SK-N-SH (cell line): ENCODE results near the gene CREB3. TPM values are rescaled to one million over a fixed set of nuclear protein-coding genes. Genes with fewer than 3 reads are reported as not detected.

ENCODE experiments used
- CTCF ChIA-PET: fragments of 300-600, 350-600 bp; formaldehyde crosslinking; extraction: SDS; loops from one replicate; lab custom pipeline; 2021; lab: Yijun Ruan, JAX
- POLR2A ChIA-PET: fragments of 350-600 bp; sonication (Branson Sonifier 250); formaldehyde crosslinking; extraction: SDS; loops from one replicate; lab custom pipeline; 2020; ENCODE audit warnings: antibody characterized with exemption, inconsistent platforms; lab: Yijun Ruan, JAX
- DNase-seq: peaks from one replicate; pipeline ENCODE4 v3.0.0; 2012
- H2AFZ ChIP-seq: fragments of 200-600 bp; sonication (generic); 2 replicates; pipeline ENCODE4 v1.8.1; 2016; ENCODE audit warnings: antibody characterized with exemption, mild to moderate bottlenecking, low read depth
- H3F3A ChIP-seq: fragments of 200-600 bp; sonication (generic); replicated peaks from 2 replicates; pipeline ENCODE3; 2016; ENCODE audit warnings: antibody characterized with exemption, mild to moderate bottlenecking; ENCODE audit not compliant: insufficient read depth
- H3K27ac ChIP-seq, 2 experiments: fragments of 200-500 bp in 1 of 2; fragments of 200-600 bp in 1 of 2; sonication (Bioruptor generic) in 1 of 2; sonication (generic), shearing (Covaris generic) in 1 of 2; 2 replicates each; pipeline versions ENCODE4 v1.5.1 to v1.6.1; 2014 to 2016; ENCODE audit warnings: low read depth in 2 of 2, inconsistent platforms in 1 of 2, low read length in 1 of 2, mild to moderate bottlenecking in 1 of 2, mixed read lengths in 1 of 2
- H3K27me3 ChIP-seq: fragments of 200-600 bp; sonication (generic), shearing (Covaris generic); 2 replicates; pipeline ENCODE4 v1.6.1; 2016; ENCODE audit warnings: mixed run types; ENCODE audit not compliant: insufficient read depth
- H3K36me3 ChIP-seq, 2 experiments: fragments of 200-500 bp in 1 of 2; fragments of 200-600 bp in 1 of 2; sonication (Bioruptor generic) in 1 of 2; sonication (generic) in 1 of 2; replicated peaks in 1 of 2; 2 replicates each; pipeline versions ENCODE3 to v1.5.1; 2014 to 2016; ENCODE audit warnings: low read length in 1 of 2, mild to moderate bottlenecking in 1 of 2; ENCODE audit not compliant: insufficient read depth in 2 of 2, control insufficient read depth in 1 of 2
- H3K4me1 ChIP-seq, 2 experiments: fragments of 200-500 bp in 1 of 2; fragments of 200-600 bp in 1 of 2; sonication (Bioruptor generic) in 1 of 2; sonication (generic), shearing (Covaris generic) in 1 of 2; 2 replicates each; pipeline versions ENCODE4 v1.5.1 to v1.6.1; 2014 to 2016; ENCODE audit warnings: low read depth in 1 of 2, low read length in 1 of 2, mixed run types in 1 of 2; ENCODE audit not compliant: insufficient read depth in 2 of 2, control insufficient read depth in 1 of 2
- H3K4me2 ChIP-seq: fragments of 200-600 bp; sonication (generic), shearing (Covaris generic); 2 replicates; pipeline ENCODE4 v1.6.1; 2017; ENCODE audit warnings: mixed run types
- H3K4me3 ChIP-seq, 2 experiments: fragments of 200-500 bp in 1 of 2; fragments of 200-600 bp in 1 of 2; sonication (Bioruptor generic) in 1 of 2; sonication (generic), shearing (Covaris generic) in 1 of 2; 2 replicates each; pipeline versions ENCODE4 v1.5.1 to v1.8.1; 2014 to 2016; ENCODE audit warnings: low read depth in 2 of 2, inconsistent platforms in 1 of 2, low read length in 1 of 2, mild to moderate bottlenecking in 1 of 2, mixed read lengths in 1 of 2, moderate library complexity in 1 of 2
- H3K79me2 ChIP-seq: fragments of 200-600 bp; sonication (generic); 2 replicates; pipeline ENCODE4 v1.8.1; 2017; ENCODE audit warnings: mild to moderate bottlenecking; ENCODE audit not compliant: insufficient read depth
- H3K9ac ChIP-seq: fragments of 200-600 bp; sonication (generic); 2 replicates; pipeline ENCODE4 v1.6.1; 2017; ENCODE audit warnings: mixed run types
- H3K9me2 ChIP-seq: fragments of 200-600 bp; sonication (generic); 2 replicates; pipeline ENCODE4 v1.6.1; 2017; ENCODE audit warnings: mixed run types
- H3K9me3 ChIP-seq: fragments of 200-600 bp; sonication (generic); 2 replicates; pipeline ENCODE4 v1.6.1; 2017; ENCODE audit warnings: mixed run types, mild to moderate bottlenecking, moderate library complexity
- H4K20me1 ChIP-seq: fragments of 200-600 bp; sonication (generic); 2 replicates; pipeline ENCODE4 v1.6.1; 2017; ENCODE audit warnings: mild to moderate bottlenecking, mixed run types; ENCODE audit not compliant: insufficient read depth
- EZH2phosphoT487 ChIP-seq: fragments of 200-600 bp; sonication (generic); IDR thresholded peaks from 2 replicates; pipeline ENCODE4 v1.6.1; 2017; ENCODE audit warnings: low read depth, mixed run types, mild to moderate bottlenecking, antibody characterized with exemption, moderate library complexity, borderline replicate concordance
- JUND ChIP-seq: IDR thresholded peaks from 2 replicates; pipeline ENCODE4 v1.4.0; 2012
- MEF2A ChIP-seq: IDR thresholded peaks from 2 replicates; pipeline ENCODE4 v1.4.0; 2012; ENCODE audit warnings: low read depth, borderline replicate concordance
- TCF12 ChIP-seq: IDR thresholded peaks from 2 replicates; pipeline ENCODE4 v1.4.0; 2012
- WGBS: methylation state at CpG from one replicate; pipeline ENCODE4 v1.1.6; 2017; ENCODE audit warnings: low lambda C conversion rate; 5-methylcytosine and 5-hydroxymethylcytosine counted together
- polyA plus RNA-seq, 3 experiments: library from polyadenylated mRNA; depleted of rRNA; stranded (reverse); fragments of >200 nt; gene quantifications; 2 replicates each; pipeline ENCODE4 v1.2.3, GENCODE V29; 2012
- TF ChIP-seq, protein P1 (sequence below): IDR thresholded peaks from 2 replicates; pipeline ENCODE4; 2012
- TF ChIP-seq, protein P2 (sequence below): fragments of 150-350 bp; IDR thresholded peaks from 2 replicates; pipeline ENCODE4 v1.6.1; 2016; ENCODE audit warnings: mild to moderate bottlenecking, low read depth, low read length
- TF ChIP-seq, protein P3 (sequence below): fragments of 150-350 bp; IDR thresholded peaks from 2 replicates; pipeline ENCODE4 v1.6.1; 2017; ENCODE audit warnings: antibody characterized with exemption, low read length, low read depth, borderline replicate concordance

The CREB3 gene
- polyA plus RNA-seq, 1 of the 3 experiments (the other 2 are of a cell fraction) = 38.6 TPM

DNA sequence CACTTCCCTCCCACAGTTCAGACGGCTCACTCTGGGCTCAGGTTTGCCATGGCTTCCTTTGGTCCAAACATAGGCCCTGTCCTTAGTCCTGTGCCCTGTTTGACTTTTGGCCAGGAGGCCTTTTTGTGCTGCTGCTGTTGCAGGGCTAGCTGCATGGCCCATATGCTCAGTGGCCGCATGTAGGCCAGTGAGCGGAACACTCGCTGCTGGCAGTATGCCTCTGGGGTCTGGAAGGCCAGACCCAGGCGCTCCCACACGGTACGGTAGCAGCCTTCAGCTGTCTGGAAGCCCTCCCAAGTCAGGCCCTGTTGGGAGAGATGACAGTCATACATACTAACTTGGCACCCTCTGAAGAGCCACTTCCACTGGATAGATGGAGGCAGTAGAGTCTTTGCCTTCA, 4.7 kb downstream of the CREB3 start:
- Histone ChIP-seq H2AFZ (no peak overlapping the region), H3K27me3 (no peaks in the 10 kb centered on the region), H3F3A (peaks cover 55% of the 10 kb centered on the region), H3K36me3 (peaks cover 57 to 69% of the 10 kb centered on the region in 2 experiments), H3K9ac (no peak overlapping the region), H3K27ac (peak overlapping the region in 1 of 2 experiments; percentile 10; a peak in 1 of 4 replicates), H4K20me1 (peaks cover 3% of the 10 kb centered on the region; the same call in 1 of the 2 replicates), H3K9me2 (no peaks in the 10 kb centered on the region), H3K79me2 (peaks cover 35% of the 10 kb centered on the region), H3K4me1 (peaks cover 11 to 13% of the 10 kb centered on the region in 2 experiments; a peak in 3 of 4 replicates), H3K4me3 (no peak overlapping the region)
- ChIA-PET CTCF (interaction anchor here (1.0 to 6.5 kb wide), 6 partner anchors 10 to 79 kb away, joined by 3 to 88 read pairs (median 7); partner anchors contain the start of genes CCDC107, GBA2, RGP1 and RMRP), POLR2A (interaction anchor here (0.9 to 1.1 kb wide), 2 partner anchors 12 to 20 kb away, joined by 3 to 5 read pairs; partner anchors contain the start of genes GBA2 and RGP1)
- WGBS = 93% methylated on average over 3 of the region's 7 CpGs
- no peak for DNase-seq
- TF ChIP-seq, protein P1, sequence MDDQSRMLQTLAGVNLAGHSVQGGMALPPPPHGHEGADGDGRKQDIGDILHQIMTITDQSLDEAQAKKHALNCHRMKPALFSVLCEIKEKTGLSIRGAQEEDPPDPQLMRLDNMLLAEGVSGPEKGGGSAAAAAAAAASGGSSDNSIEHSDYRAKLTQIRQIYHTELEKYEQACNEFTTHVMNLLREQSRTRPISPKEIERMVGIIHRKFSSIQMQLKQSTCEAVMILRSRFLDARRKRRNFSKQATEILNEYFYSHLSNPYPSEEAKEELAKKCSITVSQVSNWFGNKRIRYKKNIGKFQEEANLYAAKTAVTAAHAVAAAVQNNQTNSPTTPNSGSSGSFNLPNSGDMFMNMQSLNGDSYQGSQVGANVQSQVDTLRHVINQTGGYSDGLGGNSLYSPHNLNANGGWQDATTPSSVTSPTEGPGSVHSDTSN = no peak
- TF ChIP-seq EZH2phosphoT487 (no peak), MEF2A (no peak), TCF12 (no peak)
- TF ChIP-seq, all 33 proteins: peak for 0
- Histone ChIP-seq H3K9me3 (no peaks in the 10 kb centered on the region), H3K4me2 (no peak overlapping the region)

DNA sequence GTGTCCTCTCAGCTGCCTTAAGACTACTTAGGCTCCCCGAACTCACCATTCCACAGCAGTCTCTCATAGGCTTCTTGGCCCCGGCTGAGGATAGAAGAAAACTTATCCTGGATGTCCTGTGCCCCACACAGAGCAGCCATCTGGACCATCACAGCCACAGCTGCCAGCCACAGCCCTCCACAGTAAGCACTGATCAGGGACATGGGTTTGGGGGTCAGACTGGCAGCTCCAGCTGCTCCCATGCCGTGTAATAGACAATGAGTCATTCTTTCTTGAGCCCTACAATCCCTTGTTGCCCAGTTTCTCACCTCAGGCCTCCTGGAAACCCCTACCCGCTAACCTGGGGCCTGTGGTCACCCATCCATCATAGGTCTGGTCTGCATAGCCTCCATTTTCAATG, 5.7 kb downstream of the CREB3 start:
- WGBS = 82% methylated on average over 4 of the region's 4 CpGs
- no peak for DNase-seq
- H3F3A ChIP-seq = peaks cover 47% of the 10 kb centered on the region
- H3K27ac ChIP-seq = no peak overlapping the region
- no peaks in the 10 kb centered on the region for H3K27me3 ChIP-seq
- peaks cover 3% of the 10 kb centered on the region; the same call in 1 of the 2 replicates for H4K20me1 ChIP-seq
- H3K9me3 ChIP-seq = no peaks in the 10 kb centered on the region
- H3K9ac ChIP-seq = no peak overlapping the region
- POLR2A ChIA-PET = interaction anchor here (0.9 kb wide), 1 partner anchor 11 kb away, joined by 5 read pairs; the partner anchor contains the start of genes GBA2 and RGP1
- CTCF ChIA-PET = interaction anchor here (0.7 to 6.5 kb wide), 7 partner anchors 9 to 144 kb away, joined by 3 to 88 read pairs (median 8); partner anchors contain the start of genes CCDC107, GBA2, RGP1 and RMRP
- no peak overlapping the region for H3K4me3 ChIP-seq
- no peak overlapping the region for H3K4me2 ChIP-seq
- peaks cover 43% of the 10 kb centered on the region for H3K79me2 ChIP-seq
- peaks cover 10 to 11% of the 10 kb centered on the region in 2 experiments; a peak in 3 of 4 replicates for H3K4me1 ChIP-seq
- no peak overlapping the region for H2AFZ ChIP-seq
- peaks cover 65 to 79% of the 10 kb centered on the region in 2 experiments for H3K36me3 ChIP-seq
- no peak for TF ChIP-seq JUND
- TF ChIP-seq, protein P2, sequence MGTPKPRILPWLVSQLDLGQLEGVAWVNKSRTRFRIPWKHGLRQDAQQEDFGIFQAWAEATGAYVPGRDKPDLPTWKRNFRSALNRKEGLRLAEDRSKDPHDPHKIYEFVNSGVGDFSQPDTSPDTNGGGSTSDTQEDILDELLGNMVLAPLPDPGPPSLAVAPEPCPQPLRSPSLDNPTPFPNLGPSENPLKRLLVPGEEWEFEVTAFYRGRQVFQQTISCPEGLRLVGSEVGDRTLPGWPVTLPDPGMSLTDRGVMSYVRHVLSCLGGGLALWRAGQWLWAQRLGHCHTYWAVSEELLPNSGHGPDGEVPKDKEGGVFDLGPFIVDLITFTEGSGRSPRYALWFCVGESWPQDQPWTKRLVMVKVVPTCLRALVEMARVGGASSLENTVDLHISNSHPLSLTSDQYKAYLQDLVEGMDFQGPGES = no peak
- TF ChIP-seq, protein P3, sequence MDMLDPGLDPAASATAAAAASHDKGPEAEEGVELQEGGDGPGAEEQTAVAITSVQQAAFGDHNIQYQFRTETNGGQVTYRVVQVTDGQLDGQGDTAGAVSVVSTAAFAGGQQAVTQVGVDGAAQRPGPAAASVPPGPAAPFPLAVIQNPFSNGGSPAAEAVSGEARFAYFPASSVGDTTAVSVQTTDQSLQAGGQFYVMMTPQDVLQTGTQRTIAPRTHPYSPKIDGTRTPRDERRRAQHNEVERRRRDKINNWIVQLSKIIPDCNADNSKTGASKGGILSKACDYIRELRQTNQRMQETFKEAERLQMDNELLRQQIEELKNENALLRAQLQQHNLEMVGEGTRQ = no peak
- no peaks in the 10 kb centered on the region for H3K9me2 ChIP-seq
